HepG2 (cell line): ENCODE data around the gene C2orf81. TPM values are rescaled to one million over a fixed set of nuclear protein-coding genes. Genes with fewer than 3 reads are reported as not detected.

Source experiments
- ATAC-seq: fragments of 200-7000 bp; cut with Tn5 transposase; 3 replicates; pipeline ENCODE4 v1.9.1; 2020; ENCODE audit warnings: mild to moderate bottlenecking, moderate library complexity
- BruUV-seq: library from RNA; stranded (reverse); fragments of 400-500 nt; replicated peaks from 2 replicates; lab custom pipeline; 2021; lab: Mats Ljungman, UMichigan
- CTCF ChIA-PET: fragments of 300-600 bp; formaldehyde crosslinking; extraction: SDS; loops from one replicate; lab custom pipeline; 2021; ENCODE audit warnings: low total read pairs, inconsistent platforms, low intra/inter-chr PET ratio; lab: Yijun Ruan, JAX
- POLR2A ChIA-PET: fragments of 350-600 bp; sonication (Branson Sonifier 250); formaldehyde crosslinking; loops from one replicate; lab custom pipeline; 2020; ENCODE audit warnings: antibody characterized with exemption, inconsistent platforms; lab: Yijun Ruan, JAX
- DNase-seq: peaks from one replicate; pipeline ENCODE4 v3.0.0-alpha.2; 2015; ENCODE audit warnings: low spot score
- FAIRE-seq: peaks from 3 replicates; lab custom pipeline; 2011; peaks lifted over from hg19 to GRCh38; lab: Jason Lieb, UNC
- H2AFZ ChIP-seq: one replicate; pipeline ENCODE4 v1.6.1; 2011; ENCODE audit warnings: low read length, inconsistent platforms
- H3K27ac ChIP-seq: fragments of 300-600 bp; 3 replicates; pipeline ENCODE4 v1.8.0; 2011; ENCODE audit warnings: mixed run types, mild to moderate bottlenecking, mixed read lengths, low read length, inconsistent platforms; ENCODE audit not compliant: insufficient read depth; ENCODE audit errors: extremely low read length
- H3K27me3 ChIP-seq, 2 experiments: fragments of 200-600 bp in 1 of 2; 2 replicates in 1 of 2; 3 replicates in 1 of 2; pipeline versions ENCODE4 v1.6.0 to v1.8.0; 2011; ENCODE audit warnings: low read length in 2 of 2, mild to moderate bottlenecking in 2 of 2, moderate library complexity in 2 of 2, inconsistent platforms in 1 of 2; ENCODE audit not compliant: insufficient read depth in 2 of 2, control insufficient read depth in 1 of 2
- H3K36me3 ChIP-seq, 2 experiments: fragments of 200-600 bp in 1 of 2; replicated peaks in 1 of 2; 2 replicates in 1 of 2; 3 replicates in 1 of 2; pipeline versions ENCODE4 v1.5.1 to v1.8.0; 2011; ENCODE audit warnings: low read length in 2 of 2, inconsistent platforms in 1 of 2; ENCODE audit not compliant: insufficient read depth in 2 of 2, control insufficient read depth in 1 of 2
- H3K4me1 ChIP-seq: 2 replicates; pipeline ENCODE4 v1.5.1; 2012; ENCODE audit warnings: low read length, inconsistent platforms; ENCODE audit not compliant: insufficient read depth
- H3K4me2 ChIP-seq: 2 replicates; pipeline ENCODE4 v1.6.0; 2011; ENCODE audit warnings: low read depth, low read length, inconsistent platforms
- H3K4me3 ChIP-seq, 3 experiments: fragments of 200-600 bp in 1 of 3; sonication (generic), shearing (Covaris generic) in 1 of 3; replicated peaks in 1 of 3; 2 replicates each; pipeline ENCODE4 v1.5.1; 2011 to 2016; ENCODE audit warnings: low read length in 3 of 3, inconsistent platforms in 2 of 3, low read depth in 2 of 3, mild to moderate bottlenecking in 2 of 3, control low read depth in 1 of 3, mixed read lengths in 1 of 3; ENCODE audit not compliant: insufficient read depth in 1 of 3
- H3K79me2 ChIP-seq: one replicate; pipeline ENCODE4 v1.6.1; 2011; ENCODE audit warnings: low read length, inconsistent platforms; ENCODE audit not compliant: insufficient read depth
- H3K9ac ChIP-seq: 2 replicates; pipeline ENCODE4 v1.6.0; 2011; ENCODE audit warnings: mild to moderate bottlenecking, low read depth, low read length, inconsistent platforms; ENCODE audit not compliant: insufficient read depth
- H3K9me3 ChIP-seq: 2 replicates; pipeline ENCODE4 v1.5.1; 2012; ENCODE audit warnings: mild to moderate bottlenecking, low read length
- H4K20me1 ChIP-seq: 2 replicates; pipeline ENCODE4 v1.6.0; 2011; ENCODE audit warnings: inconsistent platforms, mild to moderate bottlenecking, low read length, moderate library complexity; ENCODE audit not compliant: insufficient read depth
- ADNP ChIP-seq: sonication (generic); formaldehyde crosslinking; IDR thresholded peaks from 2 replicates; pipeline ENCODE4 v1.4.0; 2020; ENCODE audit warnings: missing genetic modification reagents
- ELF1 ChIP-seq: sonication (generic); formaldehyde crosslinking; IDR thresholded peaks from 2 replicates; pipeline ENCODE4 v1.4.0; 2020; ENCODE audit warnings: missing genetic modification reagents
- HOXA3 ChIP-seq: sonication (generic); formaldehyde crosslinking; IDR thresholded peaks from 2 replicates; pipeline ENCODE4 v1.5.0; 2020; ENCODE audit warnings: missing genetic modification reagents
- KDM3A ChIP-seq: IDR thresholded peaks from 2 replicates; pipeline ENCODE4 v1.6.1; 2018; ENCODE audit warnings: low read depth, missing compliant biosample characterization
- MZF1 ChIP-seq: sonication (generic); formaldehyde crosslinking; IDR thresholded peaks from 2 replicates; pipeline ENCODE4 v1.8.1; 2023; ENCODE audit warnings: mild to moderate bottlenecking, missing genetic modification reagents, borderline replicate concordance
- NFKBIZ ChIP-seq: IDR thresholded peaks from 2 replicates; pipeline ENCODE4 v1.6.1; 2018; ENCODE audit warnings: missing genetic modification reagents, missing compliant biosample characterization
- ONECUT2 ChIP-seq: sonication (generic); formaldehyde crosslinking; IDR thresholded peaks from 2 replicates; pipeline ENCODE4 v1.4.0; 2020; ENCODE audit warnings: missing genetic modification reagents
- ZMYM3 ChIP-seq: sonication (generic); formaldehyde crosslinking; IDR thresholded peaks from 2 replicates; pipeline ENCODE4 v1.5.1; 2020; ENCODE audit warnings: mild to moderate bottlenecking, missing genetic modification reagents
- ZNF230 ChIP-seq: sonication (generic); formaldehyde crosslinking; IDR thresholded peaks from 2 replicates; pipeline ENCODE4 v1.4.0; 2020; ENCODE audit warnings: mild to moderate bottlenecking, missing genetic modification reagents
- ZNF484 ChIP-seq: sonication (generic); formaldehyde crosslinking; IDR thresholded peaks from 2 replicates; pipeline ENCODE4 v1.5.1; 2020; ENCODE audit warnings: mild to moderate bottlenecking, low read depth, missing genetic modification reagents, borderline replicate concordance
- ZNF550 ChIP-seq: sonication (generic); formaldehyde crosslinking; IDR thresholded peaks from 2 replicates; pipeline ENCODE4 v1.4.0; 2020; ENCODE audit warnings: mild to moderate bottlenecking, missing genetic modification reagents, borderline replicate concordance
- ZNF773 ChIP-seq: sonication (generic); formaldehyde crosslinking; IDR thresholded peaks from 2 replicates; pipeline ENCODE4 v1.4.0; 2020; ENCODE audit warnings: missing genetic modification reagents, borderline replicate concordance
- ZSCAN12 ChIP-seq: sonication (generic); formaldehyde crosslinking; IDR thresholded peaks from 2 replicates; pipeline ENCODE4 v1.9.0; 2021; ENCODE audit warnings: mild to moderate bottlenecking, missing genetic modification reagents
- ZSCAN20 ChIP-seq: sonication (generic); formaldehyde crosslinking; IDR thresholded peaks from 2 replicates; pipeline ENCODE4 v1.4.0; 2020; ENCODE audit warnings: missing genetic modification reagents, mild to moderate bottlenecking, borderline replicate concordance
- WGBS: methylation state at CpG from one replicate; pipeline ENCODE4 v1.1.6; 2017; ENCODE audit warnings: low lambda C conversion rate; 5-methylcytosine and 5-hydroxymethylcytosine counted together
- in situ Hi-C: cut with HindIII; loops from 2 replicates; pipeline ENCODE4 v1.10.0; 2017; ENCODE audit warnings: low pct_unique_long_range_greater_than_20kb; ENCODE audit not compliant: extremely low pct_ligation_motif_present
- intact Hi-C: fragments of 100-400 bp; cut with micrococcal nuclease; formaldehyde crosslinking; loops from one replicate; pipeline ENCODE4 v1.10.0; 2022; ENCODE audit not compliant: unreplicated experiment
- polyA plus RNA-seq, 8 experiments: library from polyadenylated mRNA; depleted of rRNA in 3 of 8; stranded (reverse) in 7 of 8; unstranded in 1 of 8; fragments of >200 nt; fragmentation: Illumina TruSeq in 4 of 8; extraction: Trizol in 4 of 8; gene quantifications; 2 replicates each; pipeline versions ENCODE4 v1.2.1 to v1.2.3, GENCODE V29; 2011 to 2016; ENCODE audit warnings: low read depth in 4 of 8, missing spikeins in 1 of 8, mixed read lengths in 1 of 8; ENCODE audit not compliant: insufficient read depth in 1 of 8
- total RNA-seq, 5 experiments: library from RNA; depleted of rRNA; stranded (reverse); fragments of >200 nt; fragmentation: Illumina TruSeq; extraction: Trizol; gene quantifications; 2 replicates each; pipeline ENCODE4 v1.2.3, GENCODE V29; 2016; ENCODE audit warnings: low read depth in 1 of 5
- TF ChIP-seq, protein P1 (sequence below): sonication (generic); formaldehyde crosslinking; IDR thresholded peaks from 2 replicates; pipeline ENCODE4 v1.4.0; 2020; ENCODE audit warnings: mild to moderate bottlenecking, missing genetic modification reagents, borderline replicate concordance
- TF ChIP-seq, protein P2 (sequence below): IDR thresholded peaks from 2 replicates; pipeline ENCODE4 v1.6.1; 2016; ENCODE audit warnings: low read depth, borderline replicate concordance

C2orf81 gene
- total and polyA plus RNA-seq, 2 of the 13 experiments (the other 11 are each of a cell fraction or from before 2014, with no cell fraction given), result 0.15 to 0.17 TPM

- H3K79me2 ChIP-seq, result peaks cover 68% of the 10 kb centered on the region
- peaks cover 26% of the 10 kb centered on the region for H3K4me1 ChIP-seq
- POLR2A ChIA-PET, result interaction anchor here (2.2 kb wide), 1 partner anchor 10 kb away, joined by 10 read pairs; no protein-coding TSS in a partner anchor
- DNase-seq, result no peak
- TF ChIP-seq KDM3A (CRISPR knock-in tag), result no peak
- no peak for TF ChIP-seq ZNF773 (CRISPR knock-in tag)
- TF ChIP-seq, all 625 proteins: peak for 0
- no peak overlapping the region for H2AFZ ChIP-seq
- H4K20me1 ChIP-seq, result peaks cover 14% of the 10 kb centered on the region; the same call in 1 of the 2 replicates
- H3K27me3 ChIP-seq, result no peaks in the 10 kb centered on the region
- WGBS, result 93% methylated on average over 3 of the region's 3 CpGs
- no peak overlapping the region for H3K4me2 ChIP-seq
- ATAC-seq, result no peak
- CTCF ChIA-PET, result no interaction called here
- H3K9me3 ChIP-seq, result no peaks in the 10 kb centered on the region
- in situ Hi-C loops (no loop called here), intact Hi-C loops (no loop called here)
- no TSS peak for BruUV-seq
- peaks cover 14 to 40% of the 10 kb centered on the region in 2 experiments for H3K36me3 ChIP-seq
- H3K4me3 ChIP-seq, result no peak overlapping the region
- no peak for FAIRE-seq
- H3K27ac ChIP-seq, result no peak overlapping the region
- no peak overlapping the region for H3K9ac ChIP-seq
Measured at GRCh38 chr2:74381751-74382150, 39.7 kb downstream of the C2orf81 start.

DNA sequence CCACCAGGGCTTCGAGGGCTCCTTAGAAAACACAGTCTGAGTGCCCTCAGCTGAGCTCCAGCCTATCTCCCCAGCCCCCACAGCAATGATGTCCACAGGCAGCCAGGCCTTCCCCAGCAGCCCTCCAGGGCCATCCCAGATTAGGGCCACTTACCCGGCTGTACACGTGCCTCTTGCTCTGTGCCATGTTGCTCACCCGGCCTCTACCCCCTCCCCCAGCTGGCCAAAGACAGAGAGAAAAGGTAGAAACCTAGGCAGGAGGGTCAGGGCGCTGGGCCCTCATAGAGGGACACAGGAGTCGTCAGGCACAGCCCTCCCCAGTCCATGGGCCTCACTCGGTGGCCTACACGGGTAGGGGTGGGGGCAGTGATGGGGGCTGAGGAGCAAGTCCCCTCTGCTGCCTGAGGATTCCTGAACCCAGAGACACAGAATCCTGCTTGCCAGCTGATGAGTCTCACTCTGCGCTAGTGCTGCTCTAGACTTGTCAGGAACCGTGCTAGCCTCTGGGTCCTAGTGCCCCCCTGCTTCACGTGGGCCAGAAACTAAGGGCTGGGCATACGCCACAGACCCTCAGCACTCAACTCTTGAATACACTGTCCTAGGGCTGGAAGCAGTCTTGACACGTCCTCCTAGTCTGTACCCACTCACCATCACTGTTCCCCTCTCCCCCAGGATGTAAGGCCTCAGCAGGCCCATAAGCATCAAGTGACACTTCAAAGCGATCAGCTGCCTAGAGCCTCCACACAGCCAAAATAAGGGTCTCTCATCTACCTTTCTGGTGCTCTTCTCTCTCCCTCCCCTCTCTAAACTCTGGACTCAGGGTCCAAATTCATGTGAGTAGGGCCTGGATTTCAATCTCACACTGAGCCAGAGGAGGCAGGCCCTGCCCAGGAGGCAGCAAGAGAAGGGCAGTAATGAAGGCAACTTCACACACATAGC, 41.3 kb downstream of the C2orf81 start, which contains the start of gene DCTN1:
Gene DCTN1 (minus strand): TSS at position 461 of the 939 bp plus-strand sequence. CDS start 274 bp downstream, at position 187.
- H3K9me3 ChIP-seq, result no peaks in the 10 kb centered on the region
- intact Hi-C loops, result no loop called here
- H3K9ac ChIP-seq, result no peak within 1 kb of the TSS
- H4K20me1 ChIP-seq, result peaks cover 14% of the 10 kb centered on the region; the same call in 1 of the 2 replicates
- POLR2A ChIA-PET, result interaction anchor here (1.0 kb wide), 1 partner anchor 11 kb away, joined by 4 read pairs; no protein-coding TSS in a partner anchor
- peak within 1 kb of the TSS in 1 of 3 experiments; percentile 47; a peak in 1 of 6 replicates for H3K4me3 ChIP-seq
- WGBS, result 64% methylated on average over 13 of the region's 14 CpGs
- no peaks in the 10 kb centered on the region for H3K27me3 ChIP-seq
- peaks cover 26% of the 10 kb centered on the region for H3K4me1 ChIP-seq
- DNase-seq (peak; percentile 25), FAIRE-seq (peak; percentile 60), ATAC-seq (peak; percentile 88)
- BruUV-seq, result no TSS peak
- peaks cover 54% of the 10 kb centered on the region for H3K79me2 ChIP-seq
- CTCF ChIA-PET, result no interaction called here
- peaks cover 18 to 42% of the 10 kb centered on the region in 2 experiments for H3K36me3 ChIP-seq
- H3K27ac ChIP-seq, result no peak within 1 kb of the TSS
- in situ Hi-C loops, result no loop called here
- H3K4me2 ChIP-seq, result peak within 1 kb of the TSS; percentile 54
- no peak within 1 kb of the TSS for H2AFZ ChIP-seq
- TF ChIP-seq ONECUT2 (no peak), ZMYM3 (CRISPR knock-in tag) (peak; percentile 58; the same call in 1 of the 2 replicates), ZSCAN12 (CRISPR knock-in tag) (no peak), ZNF550 (CRISPR knock-in tag) (no peak), MZF1 (CRISPR knock-in tag) (no peak), ZNF484 (no peak), ELF1 (CRISPR knock-in tag) (no peak), NFKBIZ (CRISPR knock-in tag) (no peak), HOXA3 (no peak), ZNF230 (CRISPR knock-in tag) (no peak), ADNP (CRISPR knock-in tag) (no peak), ZSCAN20 (CRISPR knock-in tag) (no peak)
- TF ChIP-seq, protein P1, sequence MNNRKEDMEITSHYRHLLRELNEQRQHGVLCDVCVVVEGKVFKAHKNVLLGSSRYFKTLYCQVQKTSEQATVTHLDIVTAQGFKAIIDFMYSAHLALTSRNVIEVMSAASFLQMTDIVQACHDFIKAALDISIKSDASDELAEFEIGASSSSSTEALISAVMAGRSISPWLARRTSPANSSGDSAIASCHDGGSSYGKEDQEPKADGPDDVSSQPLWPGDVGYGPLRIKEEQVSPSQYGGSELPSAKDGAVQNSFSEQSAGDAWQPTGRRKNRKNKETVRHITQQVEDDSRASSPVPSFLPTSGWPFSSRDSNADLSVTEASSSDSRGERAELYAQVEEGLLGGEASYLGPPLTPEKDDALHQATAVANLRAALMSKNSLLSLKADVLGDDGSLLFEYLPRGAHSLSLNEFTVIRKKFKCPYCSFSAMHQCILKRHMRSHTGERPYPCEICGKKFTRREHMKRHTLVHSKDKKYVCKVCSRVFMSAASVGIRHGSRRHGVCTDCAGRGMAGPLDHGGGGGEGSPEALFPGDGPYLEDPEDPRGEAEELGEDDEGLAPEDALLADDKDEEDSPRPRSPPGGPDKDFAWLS, result no peak
- TF ChIP-seq, protein P2, sequence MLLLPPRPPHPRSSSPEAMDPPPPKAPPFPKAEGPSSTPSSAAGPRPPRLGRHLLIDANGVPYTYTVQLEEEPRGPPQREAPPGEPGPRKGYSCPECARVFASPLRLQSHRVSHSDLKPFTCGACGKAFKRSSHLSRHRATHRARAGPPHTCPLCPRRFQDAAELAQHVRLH, result no peak
